GM12875 (cell line): ENCODE results near the gene KIAA2012.

Experiments
- H3K4me3 ChIP-seq: one replicate; pipeline ENCODE4 v1.5.1; 2011; ENCODE audit warnings: low read depth, low read length, control low read depth
- TF ChIP-seq, protein P1 (sequence below): IDR thresholded peaks from 2 replicates; pipeline ENCODE4 v1.5.1; 2011; ENCODE audit warnings: low read depth, mild to moderate bottlenecking, control low read depth, inconsistent platforms, low read length, moderate library complexity, borderline replicate concordance; ENCODE audit not compliant: insufficient read depth

The KIAA2012 gene

GRCh38 chr2:202187570-202187969 is 114.5 kb downstream of the KIAA2012 start:
- no peak overlapping the region for H3K4me3 ChIP-seq
- TF ChIP-seq, protein P1, sequence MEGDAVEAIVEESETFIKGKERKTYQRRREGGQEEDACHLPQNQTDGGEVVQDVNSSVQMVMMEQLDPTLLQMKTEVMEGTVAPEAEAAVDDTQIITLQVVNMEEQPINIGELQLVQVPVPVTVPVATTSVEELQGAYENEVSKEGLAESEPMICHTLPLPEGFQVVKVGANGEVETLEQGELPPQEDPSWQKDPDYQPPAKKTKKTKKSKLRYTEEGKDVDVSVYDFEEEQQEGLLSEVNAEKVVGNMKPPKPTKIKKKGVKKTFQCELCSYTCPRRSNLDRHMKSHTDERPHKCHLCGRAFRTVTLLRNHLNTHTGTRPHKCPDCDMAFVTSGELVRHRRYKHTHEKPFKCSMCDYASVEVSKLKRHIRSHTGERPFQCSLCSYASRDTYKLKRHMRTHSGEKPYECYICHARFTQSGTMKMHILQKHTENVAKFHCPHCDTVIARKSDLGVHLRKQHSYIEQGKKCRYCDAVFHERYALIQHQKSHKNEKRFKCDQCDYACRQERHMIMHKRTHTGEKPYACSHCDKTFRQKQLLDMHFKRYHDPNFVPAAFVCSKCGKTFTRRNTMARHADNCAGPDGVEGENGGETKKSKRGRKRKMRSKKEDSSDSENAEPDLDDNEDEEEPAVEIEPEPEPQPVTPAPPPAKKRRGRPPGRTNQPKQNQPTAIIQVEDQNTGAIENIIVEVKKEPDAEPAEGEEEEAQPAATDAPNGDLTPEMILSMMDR: no peak

- TF ChIP-seq, protein P1: no peak
- no peak overlapping the region for H3K4me3 ChIP-seq
These were observed 120.2 kb downstream of the KIAA2012 start for GRCh38 chr2:202193305-202193704.

GRCh38 chr2:202193881-202194353 is 120.9 kb downstream of the KIAA2012 start:
- H3K4me3 ChIP-seq: no peak overlapping the region
- TF ChIP-seq, protein P1: no peak

DNA sequence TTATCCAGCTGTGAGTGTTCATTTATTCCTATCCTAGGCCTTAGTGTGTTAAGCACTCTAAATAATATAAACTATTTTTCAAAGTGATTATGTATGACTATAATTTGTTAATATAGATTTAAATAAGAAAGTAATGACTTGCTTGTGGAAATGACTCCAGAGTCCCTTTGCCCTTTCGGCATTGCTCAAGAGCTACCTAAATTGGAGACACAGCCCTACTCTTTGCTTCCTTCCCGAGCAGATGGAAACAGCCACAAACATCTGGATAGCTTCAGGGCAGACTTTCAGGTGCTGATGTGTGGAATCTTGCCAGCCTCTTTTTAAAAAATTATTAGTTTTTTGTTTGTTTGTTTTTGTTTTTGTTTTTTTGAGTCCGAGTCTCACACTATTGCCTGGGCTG is 121.4 kb downstream of the KIAA2012 start:
- H3K4me3 ChIP-seq: no peak overlapping the region
- TF ChIP-seq, protein P1: no peak

- TF ChIP-seq, protein P1: no peak
- no peak overlapping the region for H3K4me3 ChIP-seq
These were observed 123.7 kb downstream of the KIAA2012 start for GRCh38 chr2:202196727-202197126.

GRCh38 chr2:202201220-202202160 is 128.4 kb downstream of the KIAA2012 start:
- H3K4me3 ChIP-seq: no peak overlapping the region
- TF ChIP-seq, protein P1: no peak

- TF ChIP-seq, protein P1: no peak
- H3K4me3 ChIP-seq: no peak overlapping the region
These were observed 130.3 kb downstream of the KIAA2012 start for GRCh38 chr2:202203348-202203747.
